WERI-Rb-1 (cell line): ENCODE data around the gene MRTFA.

Experiments
- DNase-seq: peaks from one replicate; pipeline ENCODE4 v3.0.0-alpha.2; 2020
- H3K27ac ChIP-seq: fragments of 250-450 bp; sonication (Bioruptor Pico); 2 replicates; pipeline ENCODE4 v1.5.1; 2020; ENCODE audit warnings: mild to moderate bottlenecking, moderate library complexity
- H3K27me3 ChIP-seq: fragments of 250-450 bp; sonication (Bioruptor Pico); 2 replicates; pipeline ENCODE4 v1.5.1; 2021; ENCODE audit warnings: mild to moderate bottlenecking, low read depth, moderate library complexity; ENCODE audit not compliant: insufficient read depth, severe bottlenecking
- H3K36me3 ChIP-seq: fragments of 250-450 bp; sonication (Bioruptor Pico); 2 replicates; pipeline ENCODE4 v1.5.1; 2020; ENCODE audit warnings: mild to moderate bottlenecking, moderate library complexity
- H3K4me3 ChIP-seq: 2 replicates; pipeline ENCODE4 v1.5.1; 2011; ENCODE audit warnings: low read depth, mild to moderate bottlenecking, control low read depth, low read length
- H3K9me3 ChIP-seq: fragments of 250-450 bp; sonication (Bioruptor Pico); 2 replicates; pipeline ENCODE4 v1.5.1; 2021; ENCODE audit warnings: mild to moderate bottlenecking, moderate library complexity; ENCODE audit not compliant: severe bottlenecking
- CTCF ChIP-seq: IDR thresholded peaks from 2 replicates; pipeline ENCODE4 v1.5.1; 2011; ENCODE audit warnings: low read depth, mild to moderate bottlenecking, control low read depth, inconsistent platforms, low read length

MRTFA gene

GRCh38 chr22:40654522-40655167 lies 18.1 kb upstream of the MRTFA start:
- peak; percentile 45 for DNase-seq
- H3K27me3 ChIP-seq, result no peaks in the 10 kb centered on the region
- peak; percentile 28; the same call in 1 of the 2 replicates for TF ChIP-seq CTCF
- no peaks in the 10 kb centered on the region for H3K36me3 ChIP-seq
- H3K27ac ChIP-seq, result 0 out of 2 replicates have a peak overlapping the region, but pooled peaks have one; percentile 0
- H3K4me3 ChIP-seq, result no peak overlapping the region
- H3K9me3 ChIP-seq, result no peaks in the 10 kb centered on the region

GRCh38 chr22:40653361-40653760 lies 16.8 kb upstream of the MRTFA start:
- Histone ChIP-seq H3K27ac (no peak overlapping the region), H3K4me3 (no peak overlapping the region)
- no peak for DNase-seq

GRCh38 chr22:40651563-40652501 lies 15.3 kb upstream of the MRTFA start:
- H3K4me3 ChIP-seq, result peak overlapping the region; percentile 32
- no peaks in the 10 kb centered on the region for H3K36me3 ChIP-seq
- TF ChIP-seq CTCF, result no peak
- DNase-seq, result peak; percentile 53
- no peaks in the 10 kb centered on the region for H3K27me3 ChIP-seq
- H3K27ac ChIP-seq, result no peak overlapping the region
- H3K9me3 ChIP-seq, result no peaks in the 10 kb centered on the region

More at GRCh38 chr22:40653361-40653760, 16.8 kb upstream of the MRTFA start:
- no peak for TF ChIP-seq CTCF
- H3K36me3 ChIP-seq, result no peaks in the 10 kb centered on the region
- no peaks in the 10 kb centered on the region for H3K9me3 ChIP-seq
- no peaks in the 10 kb centered on the region for H3K27me3 ChIP-seq

- H3K27ac ChIP-seq, result no peak overlapping the region
- no peaks in the 10 kb centered on the region for H3K36me3 ChIP-seq
- H3K4me3 ChIP-seq, result no peak overlapping the region
- no peak for TF ChIP-seq CTCF
- H3K9me3 ChIP-seq, result no peaks in the 10 kb centered on the region
- H3K27me3 ChIP-seq, result no peaks in the 10 kb centered on the region
- no peak for DNase-seq
These were observed 14.5 kb upstream of the MRTFA start for GRCh38 chr22:40651057-40651456.

DNA sequence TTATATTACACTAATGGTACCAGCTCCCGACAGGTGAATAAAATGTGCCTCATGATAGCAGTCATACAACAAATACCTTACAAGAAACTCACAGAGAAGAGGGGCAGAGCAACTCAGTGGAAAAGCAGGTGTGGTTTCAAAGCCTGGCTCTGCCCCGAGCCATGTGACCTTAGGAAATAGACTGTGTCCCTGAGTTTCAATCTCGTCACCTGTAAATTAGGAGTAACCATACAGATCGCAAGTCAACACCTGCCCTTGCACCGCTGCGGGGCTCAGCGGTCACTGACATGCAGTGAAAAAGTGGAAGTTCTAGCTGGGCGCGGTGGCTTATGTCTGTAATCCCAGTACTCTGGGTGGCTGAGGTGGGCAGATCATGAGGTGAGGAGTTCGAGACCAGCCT lies 11.9 kb upstream of the MRTFA start:
- Histone ChIP-seq H3K36me3 (no peaks in the 10 kb centered on the region), H3K4me3 (no peak overlapping the region), H3K9me3 (no peaks in the 10 kb centered on the region), H3K27me3 (no peaks in the 10 kb centered on the region), H3K27ac (no peak overlapping the region)
- no peak for DNase-seq
- no peak for TF ChIP-seq CTCF
